HepG2 (cell line): ENCODE results near the gene KCNK7. TPM values are rescaled to one million over a fixed set of nuclear protein-coding genes. Genes with fewer than 3 reads are reported as not detected.

Source experiments
- AGO2 ChIP-seq: fragments of 200-400 bp; formaldehyde crosslinking; optimal IDR thresholded peaks from 2 replicates; pipeline ENCODE3; 2017; ENCODE audit warnings: mild to moderate bottlenecking, low read depth, low read length, moderate library complexity
- DBP ChIP-seq: sonication (generic); formaldehyde crosslinking; IDR thresholded peaks from 2 replicates; pipeline ENCODE4 v1.4.0; 2020; ENCODE audit warnings: missing genetic modification reagents; ENCODE audit errors: not compliant biosample characterization
- ELF1 ChIP-seq: sonication (generic); formaldehyde crosslinking; IDR thresholded peaks from 2 replicates; pipeline ENCODE4 v1.4.0; 2020; ENCODE audit warnings: missing genetic modification reagents
- EP300 ChIP-seq, 3 experiments: sonication (generic) in 1 of 3; formaldehyde crosslinking in 1 of 3; IDR thresholded peaks; 2 replicates each; pipeline versions ENCODE4 v1.5.1 to v1.6.1; 2011 to 2020; ENCODE audit warnings: low read depth in 2 of 3, low read length in 2 of 3, borderline replicate concordance in 1 of 3, improper control_type of control experiment in 1 of 3, mild to moderate bottlenecking in 1 of 3, missing genetic modification reagents in 1 of 3, moderate library complexity in 1 of 3
- ESRRA ChIP-seq: sonication (generic); formaldehyde crosslinking; IDR thresholded peaks from 2 replicates; pipeline ENCODE4 v1.5.1; 2020; ENCODE audit warnings: mild to moderate bottlenecking, low read depth, missing genetic modification reagents
- NFE2L2 ChIP-seq: fragments of 150-350 bp; IDR thresholded peaks from 2 replicates; pipeline ENCODE4 v1.6.1; 2014; ENCODE audit warnings: low read length
- PATZ1 ChIP-seq: sonication (generic); formaldehyde crosslinking; IDR thresholded peaks from 2 replicates; pipeline ENCODE4 v1.4.0; 2020; ENCODE audit warnings: missing genetic modification reagents
- POLR2AphosphoS2 ChIP-seq: IDR thresholded peaks from 2 replicates; pipeline ENCODE4 v1.6.1; 2011; ENCODE audit warnings: low read depth, low read length, improper control_type of control experiment
- RBFOX2 ChIP-seq: fragments of 200-400 bp; formaldehyde crosslinking; IDR thresholded peaks from 2 replicates; pipeline ENCODE4 v1.6.1; 2017; ENCODE audit warnings: low read depth, mild to moderate bottlenecking, low read length
- SIX4 ChIP-seq: sonication (generic); formaldehyde crosslinking; IDR thresholded peaks from 2 replicates; pipeline ENCODE4 v1.4.0; 2020; ENCODE audit warnings: missing genetic modification reagents
- SKI ChIP-seq: fragments of 450-650 bp; IDR thresholded peaks from one replicate; pipeline ENCODE4 v1.6.1; 2018; ENCODE audit warnings: mild to moderate bottlenecking; ENCODE audit not compliant: partially characterized antibody
- ZNF24 ChIP-seq: fragments of 450-650 bp; IDR thresholded peaks from 2 replicates; pipeline ENCODE4 v1.6.1; 2017; ENCODE audit warnings: antibody characterized with exemption, mild to moderate bottlenecking
- polyA plus RNA-seq, 8 experiments: library from polyadenylated mRNA; depleted of rRNA in 3 of 8; stranded (reverse) in 7 of 8; unstranded in 1 of 8; fragments of >200 nt; fragmentation: Illumina TruSeq in 4 of 8; extraction: Trizol in 4 of 8; gene quantifications; 2 replicates each; pipeline versions ENCODE4 v1.2.1 to v1.2.3, GENCODE V29; 2011 to 2016; ENCODE audit warnings: low read depth in 4 of 8, missing spikeins in 1 of 8, mixed read lengths in 1 of 8; ENCODE audit not compliant: insufficient read depth in 1 of 8
- total RNA-seq, 5 experiments: library from RNA; depleted of rRNA; stranded (reverse); fragments of >200 nt; fragmentation: Illumina TruSeq; extraction: Trizol; gene quantifications; 2 replicates each; pipeline ENCODE4 v1.2.3, GENCODE V29; 2016; ENCODE audit warnings: low read depth in 1 of 5

Gene KCNK7
- total and polyA plus RNA-seq, 2 of the 13 experiments (the other 11 are each of a cell fraction or from before 2014, with no cell fraction given) = 0.11 TPM; not detected in 1

GRCh38 chr11:65595543-65596281, at the start of gene KCNK7 (continued):
- TF ChIP-seq SIX4 (CRISPR knock-in tag) (no peak), AGO2 (peak; percentile 80), ESRRA (CRISPR knock-in tag) (no peak), DBP (CRISPR knock-in tag) (no peak), POLR2AphosphoS2 (peak; percentile 43; the same call in 1 of the 2 replicates), ELF1 (CRISPR knock-in tag) (no peak), ZNF24 (peak; percentile 83), SKI (no peak), PATZ1 (no peak), NFE2L2 (no peak), EP300 (IDR thresholded peaks at IDR 0.05; ENCODE audit: low read depth in 2 of 2, low read length in 2 of 2) (no peak), EP300 (CRISPR knock-in tag; IDR thresholded peaks at IDR 0.05; ENCODE audit: borderline replicate concordance) (no peak), RBFOX2 (peak; percentile 51; the same call in 1 of the 2 replicates)
- TF ChIP-seq, all 625 proteins: peak for 6
